K562 (cell line): ENCODE results near the gene C4orf50. TPM values are rescaled to one million over a fixed set of nuclear protein-coding genes. Genes with fewer than 3 reads are reported as not detected.
A peak's percentile ranks its signal among the peaks of the same experiment; 100 is the strongest.

ENCODE experiments used
- ATAC-seq: fragments of 200-7000 bp; cut with Tn5 transposase; 3 replicates; pipeline ENCODE4 v1.9.1; 2020; ENCODE audit warnings: moderate library complexity
- BruUV-seq: library from RNA; stranded (reverse); fragments of 400-500 nt; replicated peaks from 2 replicates; lab custom pipeline; 2021; lab: Mats Ljungman, UMichigan
- CTCF ChIA-PET: fragments of 300-600 bp; formaldehyde crosslinking; extraction: SDS; loops from one replicate; lab custom pipeline; 2021; ENCODE audit warnings: low intra/inter-chr PET ratio; lab: Yijun Ruan, JAX
- POLR2A ChIA-PET: fragments of 300-600, 350-650 bp; sonication (Branson Sonifier 250); formaldehyde crosslinking; extraction: SDS; loops from one replicate; lab custom pipeline; 2021; ENCODE audit warnings: antibody characterized with exemption, inconsistent platforms; lab: Yijun Ruan, JAX
- DNase-seq, 4 experiments: peaks; one replicate each; pipeline versions ENCODE4 v3.0.0 to v3.0.0-alpha.2; 2011 to 2018; ENCODE audit warnings: low spot score in 3 of 4, mixed read lengths in 3 of 4; ENCODE audit errors: extremely low read depth in 1 of 4
- FAIRE-seq: peaks from 2 replicates; lab custom pipeline; 2011; peaks lifted over from hg19 to GRCh38; lab: Jason Lieb, UNC
- H2AFZ ChIP-seq: 2 replicates; pipeline ENCODE4 v1.6.0; 2011; ENCODE audit warnings: low read depth, low read length, control low read depth, inconsistent platforms
- H3K27ac ChIP-seq: fragments of 200-600 bp; 3 replicates; pipeline ENCODE4 v1.8.0; 2011; ENCODE audit warnings: low read depth, mild to moderate bottlenecking, control low read depth, inconsistent platforms, low read length, moderate library complexity, mixed read lengths; ENCODE audit errors: extremely low read depth
- H3K27me3 ChIP-seq, 2 experiments: fragments of 300-600 bp in 1 of 2; 2 replicates in 1 of 2; 3 replicates in 1 of 2; pipeline versions ENCODE4 v1.6.0 to v1.8.0; 2011; ENCODE audit warnings: inconsistent platforms in 2 of 2, low read length in 2 of 2, mild to moderate bottlenecking in 1 of 2, mixed read lengths in 1 of 2, moderate library complexity in 1 of 2; ENCODE audit not compliant: control insufficient read depth in 2 of 2, insufficient read depth in 2 of 2
- H3K36me3 ChIP-seq: fragments of 300-600 bp; 3 replicates; pipeline ENCODE4 v1.8.0; 2011; ENCODE audit warnings: mild to moderate bottlenecking, low read length, inconsistent platforms; ENCODE audit not compliant: control insufficient read depth, insufficient read depth
- H3K4me1 ChIP-seq, 2 experiments: fragments of 200-600 bp in 1 of 2; replicated peaks in 1 of 2; 2 replicates in 1 of 2; 3 replicates in 1 of 2; pipeline versions ENCODE4 v1.5.1 to v1.8.0; 2011; ENCODE audit warnings: inconsistent platforms in 2 of 2, low read length in 2 of 2, mild to moderate bottlenecking in 1 of 2, mixed read lengths in 1 of 2, moderate library complexity in 1 of 2; ENCODE audit not compliant: control insufficient read depth in 2 of 2, insufficient read depth in 2 of 2
- H3K4me2 ChIP-seq: 2 replicates; pipeline ENCODE4 v1.6.1; 2011; ENCODE audit warnings: low read length, control low read depth, inconsistent platforms, mixed read lengths; ENCODE audit not compliant: insufficient read depth
- H3K4me3 ChIP-seq: fragments of 200-600 bp; sonication (generic), shearing (Covaris generic); 2 replicates; pipeline ENCODE4 v1.5.1; 2016; ENCODE audit warnings: control low read depth, inconsistent platforms
- H3K79me2 ChIP-seq: fragments of 200-600 bp; 3 replicates; pipeline ENCODE4 v1.8.0; 2011; ENCODE audit warnings: low read length, inconsistent platforms; ENCODE audit not compliant: control insufficient read depth, insufficient read depth
- H3K9ac ChIP-seq, 2 experiments: 2 replicates each; pipeline versions ENCODE4 v1.6.0 to v1.6.1; 2011; ENCODE audit warnings: low read depth in 2 of 2, low read length in 2 of 2, control low read depth in 1 of 2, inconsistent platforms in 1 of 2, mild to moderate bottlenecking in 1 of 2, mixed read lengths in 1 of 2; ENCODE audit not compliant: insufficient read depth in 1 of 2
- H3K9me1 ChIP-seq: one replicate; pipeline ENCODE4 v1.6.0; 2011; ENCODE audit warnings: inconsistent platforms, mild to moderate bottlenecking, low read length, moderate library complexity; ENCODE audit not compliant: control insufficient read depth, insufficient read depth
- H3K9me3 ChIP-seq: replicated peaks from 2 replicates; pipeline ENCODE4 v1.5.1; 2011; ENCODE audit warnings: low read depth, low read length, inconsistent platforms; ENCODE audit not compliant: control insufficient read depth, insufficient read depth
- H4K20me1 ChIP-seq: replicated peaks from 2 replicates; pipeline ENCODE4 v1.6.1; 2011; ENCODE audit warnings: low read length, inconsistent platforms, mixed read lengths; ENCODE audit not compliant: control insufficient read depth, insufficient read depth
- TEAD4 ChIP-seq, 2 experiments: sonication (generic) in 1 of 2; formaldehyde crosslinking in 1 of 2; IDR thresholded peaks; 2 replicates each; pipeline versions ENCODE4 v1.6.1 to v1.8.0; 2012 to 2022; ENCODE audit warnings: borderline replicate concordance in 1 of 2, inconsistent platforms in 1 of 2, low read length in 1 of 2, mild to moderate bottlenecking in 1 of 2, missing genetic modification reagents in 1 of 2
- ZKSCAN1 ChIP-seq: fragments of 150-350 bp; IDR thresholded peaks from 2 replicates; pipeline ENCODE4 v1.6.1; 2016; ENCODE audit warnings: low read depth, low read length
- ZNF165 ChIP-seq: fragments of 250-450 bp; sonication (Bioruptor Pico); IDR thresholded peaks from 2 replicates; pipeline ENCODE4 v1.4.0; 2020; ENCODE audit warnings: borderline replicate concordance
- ZNF75A ChIP-seq: fragments of 450-650 bp; formaldehyde crosslinking; IDR thresholded peaks from 2 replicates; pipeline ENCODE4 v1.4.0; 2020; ENCODE audit warnings: mild to moderate bottlenecking
- WGBS: fragments of 100-300 bp; shearing (Covaris generic); methylation state at CpG from one replicate; pipeline ENCODE4 v1.1.6; 2016; ENCODE audit warnings: low coverage, mixed read lengths; ENCODE audit not compliant: insufficient coverage; ENCODE audit errors: missing lambda C conversion rate; 5-methylcytosine and 5-hydroxymethylcytosine counted together
- in situ Hi-C: fragments of 300-500 bp; cut with MboI; formaldehyde crosslinking; loops from 4 replicates; pipeline ENCODE4 v1.15.0; 2018; ENCODE audit warnings: inconsistent platforms, mixed read lengths
- intact Hi-C: fragments of 100-400 bp; cut with micrococcal nuclease; formaldehyde crosslinking; loops from 2 replicates; pipeline ENCODE4 v1.14.2; 2022
- polyA plus RNA-seq, 8 experiments: library from polyadenylated mRNA; depleted of rRNA in 4 of 8; stranded (reverse) in 5 of 8; unstranded in 3 of 8; fragments of >200 nt; fragmentation: Nextera tagmentation in 2 of 8; fragmentation: Illumina TruSeq in 1 of 8; extraction: Ambion mirVana in 2 of 8; extraction: Trizol in 1 of 8; gene quantifications; 2 replicates each; pipeline versions ENCODE4 v1.2.1 to v1.2.3, GENCODE V29; 2011 to 2014; ENCODE audit warnings: inconsistent platforms in 1 of 8, missing spikeins in 1 of 8
- total RNA-seq, 7 experiments: library from RNA; depleted of rRNA in 6 of 7; stranded (reverse); fragments of >200 nt in 6 of 7; fragmentation: Illumina TruSeq in 2 of 7; extraction: Trizol in 2 of 7; gene quantifications; 2 replicates each; pipeline versions ENCODE4 v1.2.1 to v1.2.3, GENCODE V29; 2011 to 2021; ENCODE audit warnings: low replicate concordance in 1 of 7

C4orf50 gene
- total and polyA plus RNA-seq, 9 of the 15 experiments (the other 6 are each of a cell fraction or from before 2014, with no cell fraction given) = not detected

DNA sequence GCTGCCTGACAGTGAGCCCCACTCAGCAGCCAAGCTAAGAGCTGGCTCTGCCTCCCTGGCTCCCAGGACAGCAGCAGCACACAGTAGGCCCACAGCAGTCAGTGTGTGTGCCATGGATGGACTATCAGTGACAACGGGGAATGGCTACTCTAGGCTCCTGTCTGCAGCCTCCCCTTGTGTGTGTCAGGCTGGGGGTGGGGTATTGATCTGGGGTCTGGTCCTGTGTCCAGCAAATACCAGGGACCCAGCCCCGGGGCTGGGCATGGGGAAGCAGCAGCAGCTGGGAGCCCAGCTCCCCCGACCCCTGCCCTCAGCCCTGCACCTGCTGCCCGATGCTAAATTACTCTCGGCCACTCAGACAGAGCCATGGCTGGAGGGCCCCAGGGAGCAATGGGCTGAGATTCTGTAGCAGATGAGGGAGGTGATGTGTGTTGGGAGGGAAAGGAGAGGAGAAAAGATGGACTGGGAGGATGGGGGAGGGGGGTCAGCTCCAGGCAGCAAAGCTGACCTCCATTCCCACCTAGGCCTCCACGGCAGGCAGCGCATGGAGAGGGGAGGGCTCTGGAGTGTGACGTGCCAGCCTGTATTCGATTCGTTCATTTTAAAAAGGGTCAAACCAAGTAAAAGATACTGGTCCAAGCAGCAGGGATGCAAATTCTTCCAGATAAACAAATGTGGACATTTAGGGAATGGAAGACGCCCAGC lies 64.0 kb downstream of the C4orf50 start:
- Histone ChIP-seq H3K36me3 (no peaks in the 10 kb centered on the region), H3K27ac (no peak overlapping the region)

More for the DNA sequence above, 64.0 kb downstream of the C4orf50 start:
- ATAC-seq (no peak), DNase-seq (no peak), FAIRE-seq (no peak)
- Histone ChIP-seq H3K27me3 (peaks cover 0 to 48% of the 10 kb centered on the region in 2 experiments; a peak in 4 of 5 replicates), H3K4me2 (no peak overlapping the region), H3K9me1 (no peaks in the 10 kb centered on the region), H3K4me1 (peaks cover 0 to 3% of the 10 kb centered on the region in 2 experiments; a peak in 1 of 5 replicates), H3K79me2 (no peaks in the 10 kb centered on the region), H3K4me3 (no peak overlapping the region), H2AFZ (no peak overlapping the region), H3K9me3 (no peaks in the 10 kb centered on the region), H3K9ac (no peak overlapping the region; a peak in 1 of 4 replicates), H4K20me1 (peaks cover 6% of the 10 kb centered on the region; the same call in 1 of the 2 replicates)
- in situ Hi-C loops = no loop called here
- ChIA-PET POLR2A (interaction anchor here (0.6 kb wide), 1 partner anchor 442 kb away, joined by 3 read pairs; no protein-coding TSS in a partner anchor), CTCF (no interaction called here)
- no TSS peak for BruUV-seq
- WGBS = 0% methylated on average over 9 of the region's 11 CpGs
- intact Hi-C loops = no loop called here
- no peak for TF ChIP-seq ZNF165 (CRISPR knock-in tag)
- TF ChIP-seq ZNF75A (CRISPR knock-in tag) = no peak
- TF ChIP-seq TEAD4 (IDR thresholded peaks at IDR 0.05; ENCODE audit: low read length) = no peak
- no peak for TF ChIP-seq TEAD4 (CRISPR knock-in tag; IDR thresholded peaks at IDR 0.05; ENCODE audit: borderline replicate concordance)
- TF ChIP-seq ZKSCAN1 = peak; percentile 90
